GM04503 (cell line): ENCODE data around the gene RNF40.
A peak's percentile ranks its signal among the peaks of the same experiment; 100 is the strongest.

Source experiments
- DNase-seq: peaks from one replicate; pipeline ENCODE4 v3.0.0-alpha.2; 2012; ENCODE audit warnings: low read depth

The RNF40 gene

DNA sequence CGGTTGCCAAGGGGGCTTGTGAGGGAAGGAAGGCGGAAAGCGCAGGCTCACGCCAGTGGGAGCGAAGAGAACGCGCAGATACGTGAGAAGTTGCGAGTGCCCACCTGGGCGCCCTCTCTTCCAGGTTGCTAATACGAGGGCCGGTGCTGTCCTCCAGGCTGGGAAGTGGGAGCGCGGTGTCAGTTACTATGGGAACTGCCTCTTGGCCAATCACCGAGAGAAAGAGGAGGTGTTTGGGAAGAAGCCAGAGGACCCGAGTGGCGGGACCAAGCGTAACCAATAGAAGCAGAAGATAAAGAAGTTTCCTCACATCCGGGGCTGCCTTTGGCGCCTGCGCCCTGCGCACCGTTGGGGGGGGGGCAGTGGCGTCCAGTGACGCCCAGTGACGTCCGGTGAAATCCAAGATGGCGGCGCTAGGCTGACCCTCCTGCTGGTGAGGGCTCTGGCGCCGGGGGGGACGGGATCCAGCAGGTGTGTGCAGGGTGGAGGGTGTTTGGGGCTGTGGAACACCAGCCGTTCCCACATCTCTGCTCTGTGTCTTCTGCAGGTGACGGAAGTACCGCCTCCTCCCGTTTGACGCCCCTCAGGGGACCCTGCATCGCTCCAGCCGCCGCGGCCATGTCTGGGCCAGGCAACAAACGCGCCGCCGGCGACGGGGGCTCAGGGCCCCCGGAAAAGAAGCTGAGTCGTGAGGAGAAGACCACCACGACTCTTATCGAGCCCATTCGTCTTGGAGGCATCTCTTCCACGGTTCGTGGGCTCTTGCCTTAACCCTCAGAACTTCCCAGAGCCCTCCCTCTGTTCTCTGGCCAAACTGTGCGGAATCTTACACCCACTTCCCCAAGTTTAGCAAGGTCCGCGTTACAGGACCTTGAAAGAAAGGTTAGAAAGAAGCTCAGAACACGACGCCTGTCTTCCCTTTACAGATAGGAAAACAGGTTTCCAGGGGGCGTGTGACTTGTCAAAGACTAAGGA, at the start of gene RNF40, which contains the start of gene CFAP119:
Gene RNF40 (plus strand): TSS at position 395 of the 975 bp plus-strand sequence. CDS start 224 bp downstream, at position 619.
Gene CFAP119 (minus strand): TSS at position 135 of the 975 bp plus-strand sequence. CDS start 314 bp downstream, outside the sequence.
- peak; percentile 90 for DNase-seq

DNA sequence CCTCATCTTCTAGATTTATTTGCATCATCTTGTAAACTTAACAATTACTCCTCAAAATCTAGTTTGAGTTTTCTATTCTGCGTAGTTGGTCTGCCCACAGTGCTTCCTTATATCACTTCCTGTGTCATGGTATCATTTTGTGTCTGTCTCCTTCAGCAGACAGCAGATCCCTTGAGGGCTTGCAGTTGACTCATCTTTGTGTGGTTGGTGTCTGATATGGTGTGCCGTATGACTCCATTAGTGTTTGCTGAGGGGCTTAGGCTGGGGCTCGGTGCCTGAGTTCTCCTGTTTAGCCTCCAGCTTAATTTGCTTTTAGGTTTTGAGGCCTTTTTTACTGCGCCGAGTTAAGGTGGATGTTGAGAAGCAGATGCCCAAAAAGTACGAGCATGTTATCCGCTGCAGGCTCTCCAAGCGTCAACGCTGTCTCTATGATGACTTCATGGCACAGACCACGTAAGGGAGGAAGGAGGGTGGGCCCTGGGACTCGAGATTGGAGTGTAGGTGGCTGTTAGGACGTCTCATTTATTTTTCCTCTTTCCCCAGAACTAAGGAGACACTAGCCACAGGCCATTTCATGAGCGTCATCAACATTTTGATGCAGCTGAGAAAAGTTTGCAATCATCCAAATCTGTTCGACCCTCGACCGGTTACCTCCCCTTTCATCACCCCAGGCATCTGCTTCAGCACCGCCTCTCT, 46.2 kb upstream of the RNF40 start:
- no peak for DNase-seq

DNA sequence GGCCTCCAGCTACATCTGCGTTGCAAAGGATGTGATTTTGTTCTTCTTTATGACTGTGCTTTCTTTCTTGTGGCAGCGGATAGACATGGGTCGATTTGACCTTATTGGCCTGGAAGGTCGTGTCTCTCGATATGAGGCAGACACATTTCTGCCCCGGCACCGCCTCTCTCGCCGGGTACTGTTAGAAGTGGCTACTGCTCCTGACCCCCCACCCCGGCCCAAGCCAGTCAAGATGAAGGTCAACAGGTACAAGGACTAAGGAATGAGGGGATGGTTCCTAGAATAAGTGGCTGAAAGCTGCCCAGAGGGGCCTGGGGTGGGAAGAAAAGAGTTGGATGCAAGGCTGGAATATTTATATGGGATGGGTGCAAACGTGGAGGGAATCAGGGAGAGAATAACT, 42.0 kb upstream of the RNF40 start:
- no peak for DNase-seq

GRCh38 chr16:30720694-30721093, 41.4 kb upstream of the RNF40 start:
- DNase-seq, result no peak

DNA sequence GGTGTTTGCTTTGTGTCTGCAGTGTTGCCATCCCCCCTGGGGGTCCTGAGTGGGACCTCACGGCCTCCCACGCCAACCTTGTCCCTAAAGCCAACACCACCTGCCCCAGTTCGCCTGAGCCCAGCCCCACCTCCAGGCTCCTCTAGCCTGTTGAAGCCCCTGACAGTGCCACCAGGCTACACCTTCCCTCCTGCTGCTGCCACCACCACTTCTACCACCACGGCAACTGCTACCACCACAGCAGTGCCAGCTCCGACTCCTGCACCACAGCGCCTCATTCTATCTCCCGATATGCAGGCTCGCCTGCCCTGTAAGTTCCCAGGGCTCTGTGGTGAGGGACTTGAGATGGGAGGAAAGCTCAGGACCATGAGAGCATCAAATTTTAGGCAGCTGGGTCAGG, 41.0 kb upstream of the RNF40 start:
- DNase-seq, result no peak

DNA sequence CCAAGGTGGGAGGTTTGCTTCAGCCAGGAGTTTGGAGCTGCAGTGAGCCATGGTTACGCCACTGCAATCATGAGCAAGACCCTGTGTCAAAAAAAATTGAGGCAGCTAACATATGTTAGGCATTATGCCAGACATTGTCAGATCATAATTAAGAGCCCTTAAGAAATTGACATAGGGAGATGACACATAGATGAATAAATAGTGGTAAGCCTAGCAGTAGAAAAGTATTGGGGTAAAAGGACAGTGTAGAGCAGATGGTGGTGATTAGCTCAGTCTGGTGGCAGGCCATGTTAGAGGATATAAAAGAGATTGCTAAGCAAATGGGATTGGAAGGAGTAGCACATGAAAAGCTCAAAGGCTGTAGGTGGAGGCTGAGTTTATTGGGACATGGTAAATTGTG, 40.5 kb upstream of the RNF40 start:
- DNase-seq, result no peak

DNA sequence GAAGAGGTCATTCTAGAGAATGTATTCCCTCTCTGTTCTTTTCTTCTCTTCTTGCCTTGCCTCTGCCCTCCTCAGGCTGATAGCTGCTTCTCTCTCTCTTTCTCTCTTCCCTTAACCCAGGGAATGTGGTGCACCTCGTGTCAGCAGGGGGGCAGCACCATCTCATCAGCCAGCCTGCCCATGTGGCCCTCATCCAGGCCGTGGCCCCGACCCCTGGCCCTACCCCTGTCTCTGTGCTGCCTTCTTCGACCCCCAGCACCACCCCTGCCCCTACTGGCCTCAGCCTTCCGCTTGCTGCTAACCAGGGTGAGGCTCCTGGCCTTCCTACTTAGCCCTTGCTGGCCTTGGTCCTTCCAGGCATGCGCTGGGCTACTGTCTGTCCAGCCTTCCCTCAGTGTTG, 39.7 kb upstream of the RNF40 start:
- DNase-seq, result no peak

DNA sequence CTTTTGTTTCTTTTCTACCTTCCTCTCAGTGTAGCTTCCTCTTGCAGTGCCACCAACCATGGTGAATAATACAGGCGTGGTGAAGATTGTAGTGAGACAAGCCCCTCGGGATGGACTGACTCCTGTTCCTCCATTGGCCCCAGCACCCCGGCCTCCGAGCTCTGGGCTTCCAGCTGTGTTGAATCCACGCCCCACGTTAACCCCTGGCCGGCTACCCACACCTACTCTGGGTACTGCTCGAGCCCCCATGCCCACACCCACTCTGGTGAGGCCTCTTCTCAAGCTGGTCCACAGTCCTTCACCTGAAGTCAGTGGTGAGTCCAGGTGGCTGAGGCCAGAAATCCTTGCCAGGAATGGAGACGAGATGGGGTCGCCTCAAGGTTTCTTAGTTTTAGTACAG, 39.2 kb upstream of the RNF40 start:
- DNase-seq, result no peak

DNA sequence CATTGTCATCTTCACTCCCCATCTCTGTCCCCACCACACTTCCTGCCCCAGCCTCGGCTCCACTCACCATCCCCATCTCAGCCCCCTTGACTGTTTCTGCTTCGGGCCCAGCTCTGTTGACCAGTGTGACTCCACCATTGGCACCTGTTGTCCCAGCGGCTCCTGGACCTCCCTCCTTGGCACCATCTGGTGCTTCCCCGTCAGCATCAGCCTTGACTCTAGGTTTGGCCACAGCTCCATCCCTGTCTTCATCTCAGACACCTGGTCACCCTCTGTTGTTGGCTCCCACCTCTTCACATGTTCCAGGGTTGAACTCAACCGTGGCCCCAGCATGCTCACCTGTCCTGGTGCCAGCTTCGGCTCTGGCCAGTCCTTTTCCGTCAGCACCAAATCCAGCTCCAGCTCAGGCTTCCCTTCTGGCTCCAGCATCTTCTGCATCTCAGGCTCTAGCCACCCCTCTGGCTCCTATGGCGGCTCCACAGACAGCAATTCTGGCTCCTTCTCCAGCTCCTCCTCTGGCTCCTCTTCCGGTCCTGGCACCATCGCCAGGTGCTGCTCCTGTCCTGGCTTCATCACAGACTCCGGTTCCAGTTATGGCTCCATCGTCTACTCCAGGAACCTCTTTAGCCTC, 38.3 kb upstream of the RNF40 start:
- no peak for DNase-seq

DNA sequence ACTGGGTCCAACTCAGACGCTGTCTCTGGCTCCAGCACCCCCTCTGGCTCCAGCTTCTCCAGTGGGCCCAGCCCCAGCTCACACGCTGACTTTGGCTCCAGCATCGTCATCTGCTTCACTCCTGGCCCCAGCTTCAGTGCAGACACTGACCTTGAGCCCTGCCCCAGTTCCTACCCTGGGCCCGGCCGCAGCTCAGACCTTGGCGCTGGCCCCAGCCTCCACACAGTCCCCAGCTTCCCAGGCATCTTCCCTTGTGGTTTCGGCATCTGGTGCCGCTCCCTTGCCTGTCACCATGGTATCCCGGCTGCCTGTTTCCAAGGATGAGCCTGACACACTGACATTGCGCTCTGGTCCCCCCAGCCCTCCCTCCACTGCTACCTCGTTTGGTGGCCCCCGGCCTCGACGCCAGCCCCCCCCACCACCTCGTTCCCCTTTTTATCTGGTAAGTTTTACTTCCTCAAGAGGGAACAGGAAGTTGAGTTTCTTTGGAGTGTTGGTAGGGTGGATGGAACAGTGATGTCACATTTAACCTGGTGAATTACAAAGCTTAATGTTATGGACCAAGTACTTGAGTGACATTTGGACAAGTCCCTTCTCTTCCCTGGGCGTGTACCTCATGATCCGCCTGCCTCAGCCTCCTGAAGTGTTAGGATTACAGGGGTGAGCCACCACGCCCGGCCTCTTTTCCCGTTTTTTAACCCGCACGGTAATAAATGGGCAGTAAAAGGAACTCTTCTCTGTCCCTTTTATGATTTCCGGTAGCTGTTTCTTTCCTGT, 37.3 kb upstream of the RNF40 start:
- DNase-seq, result no peak

DNA sequence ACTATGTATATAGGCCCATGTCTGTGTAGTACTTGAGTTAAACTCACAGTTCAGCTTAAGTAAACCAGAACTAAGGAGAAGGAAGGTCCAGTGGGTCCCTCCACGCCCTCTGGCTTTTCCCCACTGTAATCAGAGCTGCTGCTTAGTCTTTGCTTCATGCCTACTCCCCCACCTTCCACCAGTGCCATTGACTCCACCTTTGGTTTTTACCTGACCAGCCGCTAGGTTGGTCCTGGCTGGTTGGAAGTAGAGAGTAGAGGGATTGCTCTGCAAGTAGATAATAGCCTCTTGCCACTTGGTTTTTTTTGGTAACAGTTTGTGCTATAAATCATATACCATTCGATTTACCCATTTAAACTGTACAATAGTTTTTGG, 36.7 kb upstream of the RNF40 start:
- no peak for DNase-seq

DNA sequence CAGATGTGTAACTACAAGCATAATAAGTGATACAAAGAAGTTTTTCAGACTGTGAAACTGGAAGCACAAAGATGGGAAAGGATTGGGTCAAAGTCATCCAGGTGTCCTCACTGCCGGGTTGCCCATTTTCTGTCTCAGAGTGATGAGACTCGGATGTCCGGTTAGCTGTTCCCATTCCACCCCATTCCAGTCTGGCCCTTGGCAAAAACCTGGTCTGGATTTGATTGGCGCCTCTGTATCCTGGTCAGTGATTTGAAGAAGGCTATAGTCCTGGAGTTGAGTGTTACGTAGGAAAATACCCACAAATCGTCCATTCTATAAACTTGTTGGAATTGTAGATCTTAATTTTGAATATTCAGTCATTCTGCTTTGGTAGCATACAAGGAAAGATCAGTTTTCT, 33.8 kb upstream of the RNF40 start:
- no peak for DNase-seq

DNA sequence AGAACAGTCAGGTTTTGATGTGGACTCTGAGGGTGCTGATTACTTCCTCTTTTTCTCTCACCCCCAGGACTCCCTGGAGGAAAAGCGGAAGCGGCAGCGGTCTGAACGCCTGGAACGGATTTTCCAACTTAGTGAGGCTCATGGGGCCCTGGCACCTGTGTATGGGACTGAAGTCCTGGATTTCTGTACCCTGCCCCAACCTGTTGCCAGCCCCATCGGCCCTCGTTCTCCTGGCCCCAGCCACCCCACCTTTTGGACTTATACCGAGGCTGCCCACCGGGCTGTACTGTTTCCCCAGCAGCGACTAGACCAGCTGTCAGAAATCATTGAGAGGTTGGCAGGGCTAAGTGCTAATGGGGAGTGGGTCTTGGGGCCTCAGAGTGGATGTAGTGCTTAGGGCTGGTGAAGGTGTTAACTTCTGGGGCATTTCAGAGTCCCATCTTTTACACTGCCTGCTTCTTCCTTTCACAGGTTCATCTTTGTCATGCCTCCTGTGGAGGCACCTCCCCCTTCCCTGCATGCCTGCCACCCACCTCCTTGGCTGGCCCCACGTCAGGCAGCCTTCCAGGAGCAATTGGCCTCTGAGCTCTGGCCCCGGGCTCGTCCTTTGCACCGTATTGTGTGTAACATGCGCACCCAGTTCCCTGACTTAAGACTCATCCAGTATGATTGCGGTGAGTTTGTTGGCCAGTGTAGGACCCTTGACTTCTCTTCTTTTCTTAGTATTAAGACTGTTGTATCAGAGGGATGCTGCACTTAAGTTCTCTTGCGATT, 33.0 kb upstream of the RNF40 start:
- DNase-seq, result no peak

- DNase-seq, result no peak
Measured at GRCh38 chr16:30731411-30731810, 30.7 kb upstream of the RNF40 start.

DNA sequence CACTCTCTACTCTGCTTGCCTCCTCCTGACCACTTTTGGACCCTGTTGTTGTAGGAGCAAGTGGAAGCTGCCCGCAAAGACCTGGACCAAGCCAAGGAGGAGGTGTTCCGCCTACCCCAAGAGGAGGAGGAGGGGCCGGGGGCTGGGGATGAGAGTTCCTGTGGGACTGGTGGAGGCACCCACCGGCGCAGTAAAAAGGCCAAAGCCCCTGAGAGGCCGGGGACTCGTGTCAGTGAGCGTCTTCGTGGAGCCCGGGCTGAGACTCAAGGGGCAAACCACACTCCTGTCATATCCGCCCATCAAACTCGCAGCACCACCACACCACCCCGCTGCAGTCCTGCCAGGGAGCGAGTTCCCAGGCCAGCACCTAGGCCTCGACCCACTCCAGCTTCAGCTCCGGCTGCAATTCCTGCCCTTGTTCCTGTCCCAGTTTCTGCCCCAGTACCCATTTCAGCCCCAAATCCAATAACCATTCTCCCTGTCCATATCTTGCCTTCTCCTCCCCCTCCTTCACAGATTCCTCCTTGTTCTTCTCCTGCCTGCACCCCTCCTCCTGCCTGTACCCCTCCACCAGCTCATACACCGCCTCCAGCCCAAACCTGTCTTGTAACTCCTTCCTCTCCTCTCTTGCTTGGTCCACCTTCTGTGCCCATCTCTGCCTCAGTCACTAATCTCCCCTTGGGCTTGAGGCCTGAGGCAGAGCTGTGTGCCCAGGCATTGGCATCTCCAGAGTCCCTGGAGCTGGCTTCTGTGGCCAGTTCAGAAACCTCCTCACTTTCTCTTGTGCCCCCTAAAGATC, 24.9 kb upstream of the RNF40 start:
- no peak for DNase-seq

GRCh38 chr16:30737794-30738648, 24.1 kb upstream of the RNF40 start:
- DNase-seq, result no peak

GRCh38 chr16:30738984-30739951, 22.9 kb upstream of the RNF40 start:
- DNase-seq, result no peak
